GM21786 (cell line): ENCODE results near the gene SHISA7.

Source experiments
- ATAC-seq: cut with Tn5 transposase; IDR thresholded peaks from one replicate; pipeline ENCODE4 v1.9.1; 2021; ENCODE audit not compliant: unreplicated experiment

The SHISA7 gene

GRCh38 chr19:55482156-55482961 is 39.3 kb upstream of the SHISA7 start:
- no peak for ATAC-seq

DNA sequence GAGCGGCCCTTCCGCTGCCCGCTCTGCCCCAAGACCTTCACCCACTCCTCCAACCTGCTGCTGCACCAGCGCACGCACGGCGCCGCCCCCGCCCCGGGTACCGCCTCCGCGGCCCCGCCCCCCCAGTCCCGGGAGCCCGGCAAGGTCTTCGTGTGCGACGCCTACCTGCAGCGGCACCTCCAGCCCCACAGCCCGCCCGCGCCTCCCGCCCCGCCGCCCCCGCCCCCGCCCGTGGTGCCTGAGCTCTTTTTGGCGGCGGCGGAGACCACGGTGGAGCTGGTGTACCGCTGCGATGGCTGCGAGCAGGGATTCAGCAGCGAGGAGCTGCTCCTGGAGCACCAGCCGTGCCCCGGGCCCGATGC is 38.7 kb upstream of the SHISA7 start:
- ATAC-seq: no peak

GRCh38 chr19:55481148-55481793 is 38.2 kb upstream of the SHISA7 start:
- no peak for ATAC-seq

DNA sequence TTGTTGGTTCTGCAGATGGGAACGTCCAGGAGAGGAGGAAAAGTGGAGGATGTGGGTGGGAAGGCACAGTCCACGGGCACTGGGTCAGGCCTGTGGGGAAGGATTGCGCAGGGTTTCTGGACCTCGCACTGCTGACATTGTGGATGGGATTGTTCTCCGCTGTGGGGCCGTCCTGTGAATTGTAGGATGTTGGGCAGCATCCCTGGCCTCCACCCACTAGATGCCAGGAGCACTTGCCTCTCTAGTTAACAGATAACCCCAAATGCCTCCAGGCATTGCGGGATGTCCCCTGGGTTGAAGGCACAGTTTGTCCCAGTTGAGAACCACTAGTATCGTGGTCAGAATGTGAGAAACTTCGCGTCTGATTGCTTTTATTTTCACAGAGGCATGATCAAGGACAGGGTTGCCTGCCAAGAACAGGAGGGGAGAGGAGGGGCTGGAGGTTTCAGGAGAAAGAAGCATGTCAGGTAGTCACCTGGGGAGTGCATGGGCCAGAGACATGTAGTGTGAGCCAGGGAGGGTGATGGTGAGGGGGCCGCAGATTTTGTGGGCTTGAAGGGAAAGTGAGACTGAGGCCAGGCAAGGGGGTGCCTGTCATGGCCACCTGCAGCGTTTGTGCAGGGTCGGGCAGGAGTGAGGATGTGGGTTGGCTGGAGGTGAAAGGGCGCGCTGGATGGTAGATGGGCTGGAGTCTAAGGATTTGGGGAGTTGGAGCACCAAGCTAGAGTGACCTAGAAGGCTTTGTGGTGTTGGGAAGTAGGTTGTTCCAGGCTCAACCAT is 36.5 kb upstream of the SHISA7 start:
- ATAC-seq: no peak

- ATAC-seq: no peak
Measured at GRCh38 chr19:55479045-55479444, 35.9 kb upstream of the SHISA7 start.

DNA sequence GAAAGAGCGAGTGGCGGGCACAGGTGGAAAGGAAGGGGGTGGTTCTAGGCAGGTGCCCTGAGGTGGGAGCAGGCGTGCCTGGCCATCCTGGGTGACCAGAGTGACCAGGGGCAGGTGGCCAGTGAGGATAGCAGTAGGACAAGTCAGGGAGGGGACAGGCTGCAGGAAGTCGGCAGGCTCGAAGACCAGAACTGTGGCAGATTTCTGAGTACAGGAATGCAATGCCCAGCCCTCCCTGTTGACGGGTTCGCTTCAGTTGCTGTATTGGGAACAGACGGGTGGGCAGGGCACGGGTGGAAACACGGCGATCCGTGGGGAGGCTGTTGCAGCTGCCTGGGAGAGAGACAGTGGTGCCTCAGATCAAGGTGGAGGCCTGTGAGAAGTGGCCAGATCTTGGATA is 35.3 kb upstream of the SHISA7 start:
- ATAC-seq: no peak

DNA sequence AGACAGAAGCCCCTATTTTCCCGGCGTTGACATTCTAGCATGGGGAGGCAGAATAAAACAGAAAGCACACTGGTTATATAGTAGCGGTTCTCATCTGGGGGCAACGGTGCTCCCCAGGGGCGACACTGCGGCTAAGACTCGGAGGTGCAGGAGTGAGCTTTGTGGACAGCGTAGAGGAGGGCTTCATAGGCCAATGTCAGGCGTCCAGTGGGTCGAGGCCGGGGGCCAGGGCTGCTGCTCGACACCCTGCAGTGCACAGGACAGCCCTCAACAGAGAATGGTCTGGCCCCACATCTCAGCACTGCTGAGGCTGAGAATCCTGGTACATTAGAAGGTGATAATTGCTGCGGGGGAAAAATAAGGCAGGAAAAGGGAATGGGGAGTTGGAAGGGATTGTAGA is 34.8 kb upstream of the SHISA7 start:
- no peak for ATAC-seq

DNA sequence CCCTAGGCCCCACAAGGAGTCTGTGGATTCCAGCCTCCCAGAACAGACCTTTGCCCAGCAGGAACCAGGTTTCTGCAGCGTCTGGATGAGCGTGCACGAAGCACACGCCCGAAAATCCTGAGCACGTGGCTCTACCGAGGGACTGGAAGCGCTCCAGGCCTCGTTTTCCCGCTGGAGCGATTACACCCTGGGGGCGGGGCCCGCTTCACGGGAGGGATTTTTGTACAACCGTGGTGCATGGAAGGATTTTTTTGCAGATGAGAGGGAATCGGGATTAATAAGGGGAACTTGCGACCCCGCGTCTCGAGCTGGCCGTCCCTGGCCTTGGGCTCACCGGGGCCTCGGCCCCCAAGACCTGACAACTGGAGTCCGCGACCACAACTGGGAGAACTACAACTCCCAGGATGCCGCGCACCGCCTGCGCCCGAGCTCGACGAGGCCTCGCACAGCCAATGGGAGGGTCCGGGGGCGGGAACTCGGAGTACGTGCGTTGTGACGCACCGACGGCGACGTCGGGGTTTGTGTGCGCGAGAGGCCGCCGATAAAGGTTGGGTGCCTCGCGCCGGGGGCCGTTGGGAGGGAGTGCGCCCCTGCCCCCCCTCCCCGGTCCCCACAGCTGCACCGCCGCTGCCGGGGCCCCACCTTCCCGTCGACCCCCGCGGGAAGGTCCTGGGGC is 33.1 kb upstream of the SHISA7 start, which contains the start of gene ZNF628:
Gene ZNF628 (plus strand): TSS at position 518 of the 676 bp plus-strand sequence. CDS start 3,294 bp downstream, outside the sequence.
- ATAC-seq: peak; percentile 83

- no peak for ATAC-seq
Measured at GRCh38 chr19:55474269-55475265, 31.5 kb upstream of the SHISA7 start.

GRCh38 chr19:55473225-55474012 is 30.3 kb upstream of the SHISA7 start:
- no peak for ATAC-seq

DNA sequence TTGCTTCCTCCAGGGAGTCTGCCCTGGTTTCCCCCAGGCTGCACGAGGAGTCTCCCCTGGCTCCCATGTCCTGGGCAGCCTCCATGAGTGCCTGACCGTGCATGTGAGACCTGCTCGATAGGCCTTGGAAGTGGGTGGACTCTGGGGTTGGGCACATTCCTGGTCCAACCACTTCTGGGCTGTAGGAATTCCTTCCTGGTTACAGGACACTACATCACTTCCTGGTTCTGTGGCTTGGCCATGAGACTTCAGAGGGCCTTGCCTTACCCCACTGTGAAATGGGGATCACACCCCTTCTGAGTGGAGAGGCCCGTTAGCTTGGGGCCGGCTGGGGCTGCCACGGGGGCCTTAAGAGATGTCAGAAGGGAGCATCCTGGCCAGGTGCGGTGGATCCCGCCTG is 29.4 kb upstream of the SHISA7 start:
- ATAC-seq: no peak

GRCh38 chr19:55471266-55471665 is 28.2 kb upstream of the SHISA7 start:
- ATAC-seq: no peak

GRCh38 chr19:55468054-55468393 is 24.9 kb upstream of the SHISA7 start:
- no peak for ATAC-seq

DNA sequence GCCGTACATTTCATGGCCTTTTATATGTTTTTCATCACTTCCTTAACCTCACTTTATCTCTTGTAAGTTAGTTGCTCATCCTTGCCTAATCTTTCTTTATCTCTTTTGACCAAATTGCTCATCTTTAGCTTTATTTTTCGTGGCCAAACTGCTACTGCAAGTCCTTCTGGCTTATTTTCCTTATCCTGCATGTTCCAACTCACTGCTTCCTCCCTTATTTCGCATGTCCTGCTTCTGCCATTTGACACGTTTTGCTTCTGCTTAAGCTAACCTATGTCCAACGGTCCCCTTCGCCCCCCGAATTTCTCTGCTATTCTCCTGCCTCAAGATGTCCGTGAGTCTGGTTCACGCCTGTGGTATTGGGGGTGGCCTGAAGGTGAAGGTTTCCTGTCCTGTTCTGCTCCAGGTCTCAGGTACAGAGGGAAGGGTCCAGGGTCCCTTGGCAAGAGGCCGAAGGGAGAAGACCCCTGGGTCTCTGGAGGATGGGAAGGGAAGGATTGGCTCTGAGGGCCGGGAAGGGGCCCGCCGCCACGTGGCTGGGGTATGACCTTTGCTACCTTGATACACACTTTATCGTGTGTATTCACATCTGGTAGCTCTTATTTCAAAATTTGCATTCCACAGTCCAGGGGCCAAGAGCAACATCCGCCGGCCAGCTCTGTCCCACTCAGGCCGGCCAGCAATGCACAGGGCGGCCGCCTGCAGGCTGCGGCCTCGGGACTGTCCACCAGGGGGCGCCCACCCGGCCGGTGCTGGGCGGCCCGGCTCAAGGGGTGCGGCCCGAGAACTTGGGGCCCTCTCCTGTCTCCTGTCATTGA is 24.3 kb upstream of the SHISA7 start:
- no peak for ATAC-seq

DNA sequence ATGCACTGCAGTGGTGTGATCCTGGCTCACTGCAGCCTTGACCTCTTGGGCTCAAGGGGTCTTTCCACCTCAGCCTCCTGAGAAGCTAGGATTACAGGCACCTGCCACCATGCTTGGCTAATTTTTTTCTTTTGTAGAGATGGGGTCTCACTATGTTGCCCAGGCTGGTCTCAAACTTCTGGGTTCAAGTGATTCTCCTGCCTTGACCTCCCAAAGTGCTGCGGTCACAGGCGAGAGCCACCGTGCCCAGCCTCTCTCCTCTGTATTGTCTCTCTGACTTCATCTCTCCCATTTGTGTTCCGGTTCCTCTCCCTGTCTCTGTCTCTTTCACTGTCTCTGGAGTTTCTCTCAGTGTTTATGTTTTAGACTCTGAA is 23.1 kb upstream of the SHISA7 start:
- ATAC-seq: no peak

DNA sequence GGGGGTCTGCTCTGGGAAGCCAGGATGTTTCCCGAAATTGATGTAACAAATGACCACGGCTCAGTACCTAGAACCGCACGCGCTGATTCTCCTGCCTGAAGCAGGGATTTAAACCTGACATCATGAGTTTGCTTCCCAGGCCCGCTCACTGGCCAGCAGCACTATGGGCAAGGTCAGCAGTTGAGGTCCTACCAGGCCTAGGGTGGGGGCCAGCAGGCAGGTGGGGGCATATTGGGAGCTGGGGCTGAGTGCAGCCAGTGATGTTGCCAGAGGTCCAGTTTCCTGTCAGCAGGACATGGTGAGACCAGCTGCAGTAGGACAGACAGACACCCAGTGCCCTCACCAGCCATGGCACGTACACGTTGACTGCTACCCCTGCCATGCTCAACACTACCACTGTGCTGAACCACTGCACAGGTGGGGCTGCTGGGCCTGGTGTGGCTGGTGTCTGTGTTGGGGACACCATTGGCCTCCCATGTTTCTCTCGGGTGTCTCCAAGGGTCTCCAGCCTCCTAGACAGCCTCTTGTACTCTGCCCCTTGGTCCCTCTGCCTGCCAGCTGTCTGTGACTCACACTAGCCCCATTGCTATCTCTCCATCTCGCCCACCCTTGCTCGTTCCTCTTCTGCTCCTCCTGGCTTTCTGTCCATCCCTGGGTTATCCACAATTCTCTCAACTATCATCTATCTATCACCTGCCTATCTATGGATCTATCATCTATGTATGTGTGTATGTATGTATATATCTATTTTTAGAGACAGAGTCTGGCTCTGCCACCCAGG is 22.6 kb upstream of the SHISA7 start:
- ATAC-seq: no peak

GRCh38 chr19:55464662-55465054 is 21.6 kb upstream of the SHISA7 start, which contains the start of gene C19orf85:
Gene C19orf85, minus strand, starts transcription at chr19:55464751. Its CDS starts 197 bp downstream, at chr19:55464554.
- ATAC-seq: no peak
